K562 (cell line): ENCODE data around the gene SEMA6D. TPM values are rescaled to one million over a fixed set of nuclear protein-coding genes. Genes with fewer than 3 reads are reported as not detected.

ENCODE experiments used
- ATAC-seq: fragments of 200-7000 bp; cut with Tn5 transposase; 3 replicates; pipeline ENCODE4 v1.9.1; 2020; ENCODE audit warnings: moderate library complexity
- BruUV-seq: library from RNA; stranded (reverse); fragments of 400-500 nt; replicated peaks from 2 replicates; lab custom pipeline; 2021; lab: Mats Ljungman, UMichigan
- CTCF ChIA-PET: fragments of 300-600 bp; formaldehyde crosslinking; extraction: SDS; loops from one replicate; lab custom pipeline; 2021; ENCODE audit warnings: low intra/inter-chr PET ratio; lab: Yijun Ruan, JAX
- POLR2A ChIA-PET: fragments of 300-600, 350-650 bp; sonication (Branson Sonifier 250); formaldehyde crosslinking; extraction: SDS; loops from one replicate; lab custom pipeline; 2021; ENCODE audit warnings: antibody characterized with exemption, inconsistent platforms; lab: Yijun Ruan, JAX
- DNase-seq, 4 experiments: peaks; one replicate each; pipeline versions ENCODE4 v3.0.0 to v3.0.0-alpha.2; 2011 to 2018; ENCODE audit warnings: low spot score in 3 of 4, mixed read lengths in 3 of 4; ENCODE audit errors: extremely low read depth in 1 of 4
- FAIRE-seq: peaks from 2 replicates; lab custom pipeline; 2011; peaks lifted over from hg19 to GRCh38; lab: Jason Lieb, UNC
- H2AFZ ChIP-seq: 2 replicates; pipeline ENCODE4 v1.6.0; 2011; ENCODE audit warnings: low read depth, low read length, control low read depth, inconsistent platforms
- H3K27ac ChIP-seq: fragments of 200-600 bp; 3 replicates; pipeline ENCODE4 v1.8.0; 2011; ENCODE audit warnings: low read depth, mild to moderate bottlenecking, control low read depth, inconsistent platforms, low read length, moderate library complexity, mixed read lengths; ENCODE audit errors: extremely low read depth
- H3K27me3 ChIP-seq, 2 experiments: fragments of 300-600 bp in 1 of 2; 2 replicates in 1 of 2; 3 replicates in 1 of 2; pipeline versions ENCODE4 v1.6.0 to v1.8.0; 2011; ENCODE audit warnings: inconsistent platforms in 2 of 2, low read length in 2 of 2, mild to moderate bottlenecking in 1 of 2, mixed read lengths in 1 of 2, moderate library complexity in 1 of 2; ENCODE audit not compliant: control insufficient read depth in 2 of 2, insufficient read depth in 2 of 2
- H3K36me3 ChIP-seq: fragments of 300-600 bp; 3 replicates; pipeline ENCODE4 v1.8.0; 2011; ENCODE audit warnings: mild to moderate bottlenecking, low read length, inconsistent platforms; ENCODE audit not compliant: control insufficient read depth, insufficient read depth
- H3K4me1 ChIP-seq, 2 experiments: fragments of 200-600 bp in 1 of 2; replicated peaks in 1 of 2; 2 replicates in 1 of 2; 3 replicates in 1 of 2; pipeline versions ENCODE4 v1.5.1 to v1.8.0; 2011; ENCODE audit warnings: inconsistent platforms in 2 of 2, low read length in 2 of 2, mild to moderate bottlenecking in 1 of 2, mixed read lengths in 1 of 2, moderate library complexity in 1 of 2; ENCODE audit not compliant: control insufficient read depth in 2 of 2, insufficient read depth in 2 of 2
- H3K4me2 ChIP-seq: 2 replicates; pipeline ENCODE4 v1.6.1; 2011; ENCODE audit warnings: low read length, control low read depth, inconsistent platforms, mixed read lengths; ENCODE audit not compliant: insufficient read depth
- H3K4me3 ChIP-seq: fragments of 200-600 bp; sonication (generic), shearing (Covaris generic); 2 replicates; pipeline ENCODE4 v1.5.1; 2016; ENCODE audit warnings: control low read depth, inconsistent platforms
- H3K79me2 ChIP-seq: fragments of 200-600 bp; 3 replicates; pipeline ENCODE4 v1.8.0; 2011; ENCODE audit warnings: low read length, inconsistent platforms; ENCODE audit not compliant: control insufficient read depth, insufficient read depth
- H3K9ac ChIP-seq, 2 experiments: 2 replicates each; pipeline versions ENCODE4 v1.6.0 to v1.6.1; 2011; ENCODE audit warnings: low read depth in 2 of 2, low read length in 2 of 2, control low read depth in 1 of 2, inconsistent platforms in 1 of 2, mild to moderate bottlenecking in 1 of 2, mixed read lengths in 1 of 2; ENCODE audit not compliant: insufficient read depth in 1 of 2
- H3K9me1 ChIP-seq: one replicate; pipeline ENCODE4 v1.6.0; 2011; ENCODE audit warnings: inconsistent platforms, mild to moderate bottlenecking, low read length, moderate library complexity; ENCODE audit not compliant: control insufficient read depth, insufficient read depth
- H3K9me3 ChIP-seq: replicated peaks from 2 replicates; pipeline ENCODE4 v1.5.1; 2011; ENCODE audit warnings: low read depth, low read length, inconsistent platforms; ENCODE audit not compliant: control insufficient read depth, insufficient read depth
- H4K20me1 ChIP-seq: replicated peaks from 2 replicates; pipeline ENCODE4 v1.6.1; 2011; ENCODE audit warnings: low read length, inconsistent platforms, mixed read lengths; ENCODE audit not compliant: control insufficient read depth, insufficient read depth
- ATF3 ChIP-seq, 2 experiments: fragments of 450-650 bp in 1 of 2; sonication (generic) in 1 of 2; formaldehyde crosslinking in 1 of 2; IDR thresholded peaks in 1 of 2; conservative IDR thresholded peaks in 1 of 2; 2 replicates each; pipeline versions ENCODE4 v1.6.1 to v1.8.1; 2016 to 2023; ENCODE audit warnings: mild to moderate bottlenecking in 2 of 2, moderate library complexity in 2 of 2, inconsistent platforms in 1 of 2, missing genetic modification reagents in 1 of 2
- ATF7 ChIP-seq: fragments of 450-650 bp; IDR thresholded peaks from 2 replicates; pipeline ENCODE4 v1.7.1; 2014; ENCODE audit warnings: mild to moderate bottlenecking, moderate library complexity
- CREB3 ChIP-seq: fragments of 450-650 bp; conservative IDR thresholded peaks from 2 replicates; pipeline ENCODE4 v1.6.1; 2016; ENCODE audit warnings: missing genetic modification characterization, low read depth, mild to moderate bottlenecking, missing compliant biosample characterization, moderate library complexity
- FOXK1 ChIP-seq: sonication (generic); formaldehyde crosslinking; IDR thresholded peaks from 2 replicates; pipeline ENCODE4 v1.8.0; 2022; ENCODE audit warnings: missing genetic modification reagents, mild to moderate bottlenecking, borderline replicate concordance
- FUS ChIP-seq: fragments of 200-400 bp; formaldehyde crosslinking; optimal IDR thresholded peaks from 2 replicates; pipeline ENCODE3; 2017; ENCODE audit warnings: low read depth, low read length
- GMEB1 ChIP-seq: fragments of 250-450 bp; sonication (Bioruptor Pico); IDR thresholded peaks from 2 replicates; pipeline ENCODE4 v1.4.0; 2020; ENCODE audit warnings: mild to moderate bottlenecking
- SMC3 ChIP-seq: conservative IDR thresholded peaks from 2 replicates; pipeline ENCODE4 v1.6.1; 2011; ENCODE audit warnings: low read depth, low read length, improper control_type of control experiment; ENCODE audit not compliant: insufficient read depth
- TFAP4 ChIP-seq: sonication (generic); formaldehyde crosslinking; IDR thresholded peaks from 2 replicates; pipeline ENCODE4 v1.8.0; 2022; ENCODE audit warnings: missing genetic modification reagents, mild to moderate bottlenecking, moderate library complexity, borderline replicate concordance
- WHSC1 ChIP-seq: IDR thresholded peaks from one replicate; pipeline ENCODE4 v1.6.1; 2012; ENCODE audit warnings: low read length, control low read depth, inconsistent platforms
- ZNF24 ChIP-seq: fragments of 450-650 bp; IDR thresholded peaks from 2 replicates; pipeline ENCODE4 v1.6.1; 2016
- ZNF507 ChIP-seq: conservative IDR thresholded peaks from 2 replicates; pipeline ENCODE4 v1.6.1; 2017; ENCODE audit warnings: missing genetic modification characterization, missing compliant biosample characterization
- WGBS: fragments of 100-300 bp; shearing (Covaris generic); methylation state at CpG from one replicate; pipeline ENCODE4 v1.1.6; 2016; ENCODE audit warnings: low coverage, mixed read lengths; ENCODE audit not compliant: insufficient coverage; ENCODE audit errors: missing lambda C conversion rate; 5-methylcytosine and 5-hydroxymethylcytosine counted together
- in situ Hi-C: fragments of 300-500 bp; cut with MboI; formaldehyde crosslinking; loops from 4 replicates; pipeline ENCODE4 v1.15.0; 2018; ENCODE audit warnings: inconsistent platforms, mixed read lengths
- intact Hi-C: fragments of 100-400 bp; cut with micrococcal nuclease; formaldehyde crosslinking; loops from 2 replicates; pipeline ENCODE4 v1.14.2; 2022
- polyA plus RNA-seq, 8 experiments: library from polyadenylated mRNA; depleted of rRNA in 4 of 8; stranded (reverse) in 5 of 8; unstranded in 3 of 8; fragments of >200 nt; fragmentation: Nextera tagmentation in 2 of 8; fragmentation: Illumina TruSeq in 1 of 8; extraction: Ambion mirVana in 2 of 8; extraction: Trizol in 1 of 8; gene quantifications; 2 replicates each; pipeline versions ENCODE4 v1.2.1 to v1.2.3, GENCODE V29; 2011 to 2014; ENCODE audit warnings: inconsistent platforms in 1 of 8, missing spikeins in 1 of 8
- total RNA-seq, 7 experiments: library from RNA; depleted of rRNA in 6 of 7; stranded (reverse); fragments of >200 nt in 6 of 7; fragmentation: Illumina TruSeq in 2 of 7; extraction: Trizol in 2 of 7; gene quantifications; 2 replicates each; pipeline versions ENCODE4 v1.2.1 to v1.2.3, GENCODE V29; 2011 to 2021; ENCODE audit warnings: low replicate concordance in 1 of 7

SEMA6D gene
- total and polyA plus RNA-seq, 9 of the 15 experiments (the other 6 are each of a cell fraction or from before 2014, with no cell fraction given): not detected

DNA sequence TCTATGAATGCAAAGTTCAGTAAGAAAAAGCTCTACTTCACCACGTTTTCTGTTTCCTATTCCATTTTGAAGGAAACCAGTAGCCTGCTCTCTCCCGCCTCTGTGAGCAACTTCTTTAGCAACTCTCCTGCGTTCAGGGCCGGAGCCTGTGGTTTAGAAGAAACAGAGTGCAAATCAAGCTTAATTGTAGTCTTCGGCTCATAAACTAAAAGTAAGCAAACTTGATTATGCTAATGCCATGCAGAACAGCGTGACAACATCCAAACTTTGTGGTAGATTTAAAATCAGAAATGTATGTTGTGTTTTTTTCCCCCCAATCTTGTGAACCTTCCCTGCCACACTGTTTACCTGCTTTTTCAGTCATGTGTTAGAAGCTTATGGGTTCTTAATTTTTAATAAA is 87.4 kb downstream of the SEMA6D start (continued):
- TF ChIP-seq CREB3 (tag): no peak

- no peaks in the 10 kb centered on the region for H4K20me1 ChIP-seq
- H3K4me1 ChIP-seq: no peaks in the 10 kb centered on the region
- no peaks in the 10 kb centered on the region for H3K36me3 ChIP-seq
- H2AFZ ChIP-seq: no peak overlapping the region
- FAIRE-seq (no peak), DNase-seq (no peak), ATAC-seq (no peak)
- no peak overlapping the region for H3K27ac ChIP-seq
- BruUV-seq: no TSS peak
- no peaks in the 10 kb centered on the region for H3K9me3 ChIP-seq
- no peaks in the 10 kb centered on the region for H3K79me2 ChIP-seq
- in situ Hi-C loops (no loop called here), intact Hi-C loops (no loop called here)
- CTCF ChIA-PET: no interaction called here
- TF ChIP-seq WHSC1: no peak
- TF ChIP-seq ATF3 (IDR thresholded peaks at IDR 0.05): no peak
- no peak for TF ChIP-seq ATF3 (CRISPR knock-in tag; conservative IDR thresholded peaks at IDR 0.05)
- TF ChIP-seq TFAP4 (CRISPR knock-in tag): no peak
- no peak for TF ChIP-seq ATF7
- TF ChIP-seq GMEB1 (CRISPR knock-in tag): no peak
- no peak for TF ChIP-seq CREB3 (tag)
- TF ChIP-seq FUS: no peak
- TF ChIP-seq ZNF24: no peak
- no peak for TF ChIP-seq SMC3
- no peak for TF ChIP-seq FOXK1 (CRISPR knock-in tag)
- TF ChIP-seq ZNF507 (tag): no peak
- H3K9me1 ChIP-seq: no peaks in the 10 kb centered on the region
- no peak overlapping the region for H3K9ac ChIP-seq
- no peak overlapping the region for H3K4me2 ChIP-seq
- no peaks in the 10 kb centered on the region for H3K27me3 ChIP-seq
- no peak overlapping the region for H3K4me3 ChIP-seq
- WGBS: 0% methylated on average over 2 of the region's 2 CpGs
- POLR2A ChIA-PET: no interaction called here
These were observed 88.7 kb downstream of the SEMA6D start for GRCh38 chr15:47806008-47806407.
